Activated CD4-positive, CD25-positive, alpha-beta regulatory T cell treated with anti-CD3 and anti-CD28 coated beads, Interleukin-2, amount 50 U/mL, for 24 hours (primary cell): ENCODE measurements around the gene SLC25A38.
"Not testable (repeated sequence)": the region's sequence is repeated elsewhere in the genome, so short reads cannot be mapped to it uniquely, and the experiment has no call there.

Source experiments
- ATAC-seq, 2 donors: fragments of 150-1000 bp; cut with Tn5 transposase; one replicate each; pipeline ENCODE4 v1.10.0; 2021; ENCODE audit warnings: mild to moderate bottlenecking in 1 of 2, moderate library complexity in 1 of 2

SLC25A38 gene, protein sequence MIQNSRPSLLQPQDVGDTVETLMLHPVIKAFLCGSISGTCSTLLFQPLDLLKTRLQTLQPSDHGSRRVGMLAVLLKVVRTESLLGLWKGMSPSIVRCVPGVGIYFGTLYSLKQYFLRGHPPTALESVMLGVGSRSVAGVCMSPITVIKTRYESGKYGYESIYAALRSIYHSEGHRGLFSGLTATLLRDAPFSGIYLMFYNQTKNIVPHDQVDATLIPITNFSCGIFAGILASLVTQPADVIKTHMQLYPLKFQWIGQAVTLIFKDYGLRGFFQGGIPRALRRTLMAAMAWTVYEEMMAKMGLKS

DNA sequence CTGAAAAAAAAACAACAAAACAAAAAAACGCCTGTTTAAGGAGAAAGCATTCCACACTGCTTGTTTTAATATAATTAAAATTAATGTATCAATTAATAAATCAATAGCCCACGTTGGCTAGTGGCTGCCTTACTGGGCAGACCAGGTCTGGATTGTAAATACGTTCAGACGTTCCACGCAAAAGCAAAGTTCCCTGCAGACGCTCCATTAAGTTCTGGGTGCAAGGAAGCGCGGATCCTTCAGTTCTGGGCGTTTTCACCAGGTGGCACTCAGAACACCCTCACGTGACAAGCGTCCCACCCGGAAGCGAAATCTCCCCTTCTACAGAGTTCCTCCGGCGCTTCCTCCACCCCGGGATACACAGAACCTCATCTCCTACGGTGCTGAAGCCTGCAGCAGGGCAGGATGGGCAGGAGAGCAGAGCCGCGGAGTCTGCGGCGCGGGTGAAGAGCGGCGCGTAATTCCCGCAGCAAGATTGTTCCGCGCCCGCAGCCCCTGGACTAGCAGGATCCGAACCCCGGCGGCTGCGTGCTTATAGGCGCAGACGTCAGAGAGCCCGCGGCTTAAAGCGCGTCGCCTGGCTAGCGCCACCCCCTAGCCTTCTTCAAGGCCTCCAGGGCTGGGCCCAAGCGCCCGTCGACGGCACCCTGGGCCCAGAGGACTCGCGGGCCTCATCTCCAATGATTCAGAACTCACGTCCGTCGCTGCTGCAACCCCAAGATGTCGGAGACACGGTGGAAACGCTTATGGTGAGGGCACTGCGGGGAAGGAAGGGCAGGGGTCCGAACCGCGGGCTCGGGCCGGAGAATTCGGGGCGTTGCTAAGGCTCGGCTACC, at the start of gene SLC25A38:
TSS of gene SLC25A38 (plus strand) at position 326 of the 836 bp plus-strand sequence. CDS start at position 681, 355 bp downstream.
- peak; percentile 83 to 87 for ATAC-seq

DNA sequence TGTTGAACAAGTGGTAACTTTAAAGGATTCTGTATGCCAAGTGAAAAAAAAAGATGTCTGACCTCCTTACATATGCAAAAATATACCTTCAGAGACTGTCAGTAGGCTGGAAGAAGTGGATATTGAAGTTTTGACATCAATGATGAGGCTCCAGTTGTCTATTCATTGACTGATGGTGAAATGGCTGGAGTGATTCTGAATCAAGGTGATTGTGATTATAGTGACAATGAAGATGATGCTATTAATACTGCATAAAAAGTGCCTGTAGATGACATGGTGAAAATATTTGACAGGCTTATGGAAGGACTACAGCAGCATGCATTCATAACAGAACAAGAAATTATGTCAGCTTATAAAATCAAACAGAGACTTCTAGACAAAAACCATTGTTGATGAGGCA, 49.6 kb upstream of the SLC25A38 start:
- peak; percentile 6 to 21 for ATAC-seq

DNA sequence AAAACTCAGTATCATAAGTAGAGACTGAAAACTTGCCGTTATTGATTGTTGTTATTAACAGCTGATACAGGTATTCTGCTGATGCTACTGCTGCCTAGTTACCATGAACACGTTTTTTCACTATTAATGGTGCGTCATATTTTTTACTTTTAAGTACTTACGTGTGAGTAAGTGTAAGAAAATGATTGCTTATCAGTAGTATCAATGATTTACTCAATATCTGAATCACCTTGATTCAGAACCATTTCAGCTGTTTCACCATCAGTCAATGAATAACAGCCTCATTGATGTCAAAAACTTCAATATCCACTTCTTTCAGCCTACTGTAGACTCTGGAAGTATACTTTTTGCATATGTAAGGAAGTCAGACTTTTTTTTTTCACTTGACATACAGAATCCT, 49.0 kb upstream of the SLC25A38 start:
- peak; percentile 58 to 70 for ATAC-seq

DNA sequence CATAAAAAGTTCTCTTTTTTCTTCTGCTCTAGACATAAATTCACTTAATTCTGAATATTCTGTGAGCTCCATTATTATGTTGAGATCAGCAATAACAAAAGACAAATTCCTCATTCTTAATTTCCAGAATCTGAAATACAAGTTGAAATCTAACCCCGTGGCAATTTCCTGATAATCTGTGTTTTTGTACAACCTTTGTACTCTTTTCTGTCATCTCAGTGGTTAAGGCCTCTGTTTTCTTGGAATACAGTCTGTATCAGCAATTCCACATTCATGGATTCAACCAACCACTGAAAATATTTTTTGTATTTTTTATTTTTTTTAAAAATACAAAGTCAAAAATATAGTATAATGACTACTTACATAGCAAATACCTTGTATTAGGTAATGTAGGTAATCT, 45.0 kb upstream of the SLC25A38 start:
- ATAC-seq, result no peak

DNA sequence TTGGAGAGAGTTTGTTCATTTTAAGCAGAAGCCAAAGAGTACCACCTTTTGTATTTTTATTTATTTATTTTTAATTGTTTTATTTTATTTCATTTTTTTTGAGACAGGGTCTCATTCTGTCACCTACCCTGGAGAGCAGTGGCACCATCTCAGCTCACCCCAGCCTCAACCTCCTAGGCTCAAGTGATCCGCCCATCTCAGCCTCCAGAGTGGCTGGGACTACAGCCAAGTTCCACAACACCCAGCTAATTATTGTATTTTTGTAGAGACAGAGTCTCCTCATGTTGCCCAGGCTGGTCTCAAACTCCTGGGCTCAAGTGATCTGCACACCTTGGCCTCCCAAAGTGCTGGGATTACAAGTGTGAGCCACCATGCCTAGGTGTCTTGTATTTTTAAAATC, 44.1 kb upstream of the SLC25A38 start:
- ATAC-seq, result no peak

DNA sequence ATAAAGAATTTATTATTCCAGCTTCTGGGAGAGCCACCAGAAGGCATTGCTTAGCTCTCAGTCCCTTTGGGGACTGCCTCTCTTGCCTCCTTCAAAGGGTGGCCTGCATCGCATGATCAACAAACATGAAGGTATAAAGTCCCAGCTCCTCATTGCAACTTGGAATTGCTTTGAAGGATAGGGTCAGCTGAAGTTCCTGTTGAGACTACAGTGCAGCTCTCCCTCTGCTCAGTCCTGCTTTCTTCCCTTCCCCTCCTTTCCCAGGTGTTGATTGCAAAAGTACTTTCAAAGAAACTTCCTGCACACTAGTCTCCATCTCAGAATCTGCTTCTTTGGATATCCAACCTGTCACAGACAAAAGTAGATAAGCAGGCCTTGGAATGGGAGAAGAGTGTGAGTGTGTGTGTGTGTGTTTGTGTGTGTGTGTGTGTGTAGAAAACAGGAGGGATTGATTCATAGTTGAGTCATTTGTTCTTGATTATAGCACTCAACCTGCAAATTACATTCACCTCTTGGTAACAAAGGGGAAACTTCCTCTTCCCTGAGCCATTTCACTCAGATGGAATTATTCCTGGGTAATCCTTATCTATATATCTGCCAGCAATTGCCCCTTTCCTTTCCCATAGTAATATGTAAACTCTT, 40.0 kb upstream of the SLC25A38 start:
- no peak for ATAC-seq

DNA sequence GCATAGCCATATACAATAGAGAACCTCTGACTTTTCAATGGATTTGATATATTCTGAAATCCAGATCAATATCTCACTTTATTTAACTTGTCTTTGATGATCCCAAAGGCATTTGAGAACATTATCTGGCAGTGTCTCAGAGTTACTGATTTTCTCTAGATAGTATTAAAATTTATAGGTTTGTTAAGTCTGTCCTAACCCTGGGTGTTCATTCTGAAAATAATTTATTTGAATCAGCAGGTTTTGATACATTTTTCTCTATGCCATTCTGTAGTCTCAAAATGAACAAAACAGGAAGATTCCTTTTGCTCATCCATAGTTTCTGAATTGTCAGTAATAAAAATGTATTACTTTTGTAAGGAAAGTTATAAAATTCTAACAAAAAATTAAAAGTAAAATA, 39.4 kb upstream of the SLC25A38 start:
- ATAC-seq, result no peak

DNA sequence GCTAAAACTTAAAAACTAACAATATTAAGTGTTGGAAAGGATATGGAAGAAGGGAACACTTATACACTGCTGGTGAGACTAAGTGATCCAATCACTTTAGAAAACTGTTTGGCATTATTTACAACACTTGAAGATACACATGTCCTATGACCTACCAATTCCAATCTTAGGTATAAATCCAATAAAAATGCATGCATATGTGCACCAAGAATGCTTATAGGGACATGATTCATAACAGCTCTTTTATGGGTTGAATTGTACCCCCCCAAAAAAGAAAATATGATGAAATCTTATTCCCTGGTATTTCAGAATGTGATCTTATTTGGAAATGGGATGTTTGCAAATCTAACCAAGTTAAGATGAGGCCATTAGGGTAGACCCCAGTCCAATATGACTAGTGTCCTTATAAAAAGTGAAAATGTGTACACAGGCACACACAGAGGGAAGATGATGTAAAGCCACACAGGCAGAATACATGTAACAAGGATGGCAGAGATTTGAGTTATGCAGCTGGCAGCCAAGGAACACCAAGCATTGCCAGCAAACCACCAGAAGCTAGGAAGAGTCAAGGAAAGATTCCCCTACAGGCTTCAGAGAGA, 38.3 kb upstream of the SLC25A38 start:
- ATAC-seq, result no peak

DNA sequence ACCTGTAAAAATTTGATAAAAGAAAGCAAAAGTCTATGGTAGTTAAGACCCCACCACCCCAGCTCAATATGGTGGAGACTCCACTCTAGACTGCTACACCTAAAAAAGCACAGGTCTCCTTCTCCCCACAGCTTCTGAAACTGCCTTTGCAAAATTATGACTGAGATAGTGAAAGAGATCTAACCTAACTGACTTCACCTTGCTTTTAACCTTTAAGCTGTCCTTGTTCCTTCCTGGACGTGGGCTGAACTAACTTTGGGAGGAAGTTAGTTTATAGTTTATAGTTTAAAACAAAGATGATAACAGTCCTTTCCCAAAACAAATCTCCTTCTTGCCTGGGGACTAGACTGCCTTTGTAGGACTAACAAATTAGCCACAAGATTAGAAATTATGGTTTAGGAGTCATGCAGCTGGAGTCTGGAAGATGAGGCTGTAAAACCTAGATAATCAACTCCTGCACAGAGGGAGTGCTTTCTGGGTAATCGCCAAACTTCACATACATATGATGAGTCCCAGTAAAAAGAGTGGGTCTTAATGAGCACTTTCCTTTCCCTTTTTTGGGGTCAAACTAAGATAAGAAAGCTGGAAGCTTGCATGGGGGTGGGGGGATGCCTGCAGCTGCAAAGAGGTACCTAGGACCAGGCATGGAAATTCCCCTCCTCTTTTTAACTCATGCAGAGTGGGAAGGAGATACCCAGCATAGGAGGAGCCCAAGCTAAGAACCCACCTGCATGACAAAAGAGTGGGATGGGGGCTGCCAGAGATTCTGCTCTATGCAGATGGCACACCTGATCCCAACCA, 36.2 kb upstream of the SLC25A38 start:
- peak; percentile 73 to 76 for ATAC-seq

DNA sequence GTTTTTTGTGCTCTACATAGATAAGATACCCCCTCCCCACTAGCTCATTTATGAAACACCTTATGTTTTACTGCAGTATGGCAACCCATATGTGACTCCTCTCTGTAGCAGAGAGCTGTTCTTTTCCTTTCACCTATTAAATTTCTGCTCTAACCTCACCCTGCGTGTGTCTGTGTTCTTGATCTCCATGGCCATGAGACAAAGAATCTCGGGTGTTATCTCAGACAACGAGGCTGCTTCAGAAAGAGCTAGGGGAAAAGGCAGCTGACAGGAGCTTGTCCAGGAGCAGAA, 35.6 kb upstream of the SLC25A38 start:
- ATAC-seq, result no peak

DNA sequence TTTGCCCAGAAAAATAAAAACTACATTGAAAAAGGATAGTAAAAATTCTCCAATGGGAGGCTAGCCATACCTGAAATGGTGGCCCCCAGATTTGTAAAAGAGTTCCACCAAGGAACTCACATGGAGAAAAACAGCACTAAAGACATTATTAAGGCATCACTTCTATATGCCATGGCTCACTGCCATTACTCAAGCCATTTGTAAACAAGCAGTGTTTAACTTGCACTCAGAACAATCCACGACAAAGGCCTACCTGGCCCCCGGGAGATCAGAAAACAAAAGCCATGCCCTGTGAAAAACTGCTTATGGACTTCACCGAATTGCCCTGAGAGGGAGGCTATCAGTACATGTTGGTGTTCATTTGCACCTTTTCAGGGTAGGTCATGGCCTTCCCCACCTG, 34.1 kb upstream of the SLC25A38 start:
- ATAC-seq, result no peak

DNA sequence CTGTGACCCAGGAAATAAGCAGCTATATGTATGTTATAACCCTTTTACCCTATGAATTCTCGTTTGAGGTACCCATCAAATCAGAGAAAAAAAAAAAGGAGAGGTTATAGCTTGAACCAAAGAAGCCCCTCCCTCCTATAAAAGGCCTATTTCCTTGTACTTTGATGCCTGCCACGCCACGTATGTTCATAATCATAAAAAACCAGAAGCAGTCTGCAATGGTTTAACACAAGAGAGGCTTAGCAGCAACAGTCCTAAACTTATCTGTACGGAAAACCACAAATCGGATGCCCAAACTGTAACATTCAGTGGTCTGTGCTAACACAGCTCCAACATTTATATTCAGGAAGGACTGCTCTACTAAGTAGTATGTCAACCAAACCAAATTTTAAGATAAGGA, 32.5 kb upstream of the SLC25A38 start:
- no peak for ATAC-seq

DNA sequence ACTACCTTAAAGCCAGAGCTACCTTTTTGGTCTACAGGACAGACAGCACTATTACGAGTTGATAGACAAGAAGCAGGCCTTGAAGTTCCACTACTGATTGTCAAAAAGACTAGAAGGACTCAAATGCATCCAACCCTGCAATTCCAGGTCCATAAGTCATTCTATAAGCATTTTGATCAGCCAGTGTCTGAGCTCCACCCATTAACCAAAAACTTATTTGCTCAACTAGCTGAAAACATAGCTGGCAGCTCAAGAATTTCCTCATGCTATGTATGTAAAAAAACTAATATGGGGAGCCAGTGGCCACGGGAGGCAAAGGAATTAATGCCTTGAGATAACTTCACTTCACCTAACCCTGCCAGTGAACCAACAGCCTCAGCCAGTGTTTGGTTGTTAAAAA, 32.0 kb upstream of the SLC25A38 start:
- ATAC-seq, result not testable (repeated sequence)

DNA sequence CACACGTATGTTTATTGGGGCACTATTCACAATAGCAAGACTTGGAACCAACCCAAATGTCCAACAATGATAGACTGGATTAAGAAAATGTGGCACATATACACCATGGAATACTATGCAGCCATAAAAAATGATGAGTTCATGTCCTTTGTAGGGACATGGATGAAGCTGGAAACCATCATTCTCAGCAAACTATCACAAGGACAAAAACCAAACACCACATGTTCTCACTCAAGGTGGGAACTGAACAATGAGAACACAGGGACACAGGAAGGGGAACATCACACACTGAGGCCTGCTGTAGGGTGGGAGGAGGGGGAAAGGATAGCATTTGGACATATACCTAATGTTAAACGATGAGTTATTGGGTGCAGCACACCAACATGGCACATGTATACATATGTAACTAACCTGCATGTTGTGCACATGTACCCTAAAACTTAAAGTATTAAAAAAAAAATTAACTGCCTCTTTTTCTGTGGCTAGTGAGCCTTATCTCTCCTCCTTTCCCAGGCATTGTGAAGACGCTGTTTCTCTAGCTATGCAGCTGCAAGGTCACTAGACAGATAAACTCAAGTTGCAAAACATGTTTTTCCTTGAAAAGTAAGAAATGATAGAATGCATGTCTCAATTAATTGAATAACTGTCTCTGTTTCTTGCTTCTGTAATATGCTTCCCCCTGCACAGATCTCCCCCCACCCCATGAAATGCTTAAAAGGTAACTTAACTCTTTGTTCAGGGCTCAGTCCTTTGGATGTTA, 29.8 kb upstream of the SLC25A38 start:
- not testable (repeated sequence) for ATAC-seq

DNA sequence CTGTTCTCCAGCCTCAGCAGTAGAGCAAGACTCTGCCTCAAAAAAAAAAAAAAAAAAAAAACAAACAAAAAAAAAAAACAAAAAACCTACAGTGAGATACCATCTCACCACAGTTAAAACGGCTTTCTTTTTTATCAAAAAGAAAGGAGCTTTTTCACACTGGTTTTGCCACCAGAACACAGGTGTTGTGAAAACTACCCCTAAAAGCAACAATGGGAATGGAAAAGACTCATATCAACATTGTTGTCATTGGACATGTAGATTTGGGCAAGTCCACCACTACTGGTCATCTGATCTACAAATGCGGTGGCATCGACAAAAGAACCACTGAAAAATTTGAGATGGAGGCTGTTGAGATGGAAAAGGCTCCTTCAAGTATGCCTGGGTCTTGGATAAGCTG, 24.8 kb upstream of the SLC25A38 start:
- ATAC-seq, result no peak

DNA sequence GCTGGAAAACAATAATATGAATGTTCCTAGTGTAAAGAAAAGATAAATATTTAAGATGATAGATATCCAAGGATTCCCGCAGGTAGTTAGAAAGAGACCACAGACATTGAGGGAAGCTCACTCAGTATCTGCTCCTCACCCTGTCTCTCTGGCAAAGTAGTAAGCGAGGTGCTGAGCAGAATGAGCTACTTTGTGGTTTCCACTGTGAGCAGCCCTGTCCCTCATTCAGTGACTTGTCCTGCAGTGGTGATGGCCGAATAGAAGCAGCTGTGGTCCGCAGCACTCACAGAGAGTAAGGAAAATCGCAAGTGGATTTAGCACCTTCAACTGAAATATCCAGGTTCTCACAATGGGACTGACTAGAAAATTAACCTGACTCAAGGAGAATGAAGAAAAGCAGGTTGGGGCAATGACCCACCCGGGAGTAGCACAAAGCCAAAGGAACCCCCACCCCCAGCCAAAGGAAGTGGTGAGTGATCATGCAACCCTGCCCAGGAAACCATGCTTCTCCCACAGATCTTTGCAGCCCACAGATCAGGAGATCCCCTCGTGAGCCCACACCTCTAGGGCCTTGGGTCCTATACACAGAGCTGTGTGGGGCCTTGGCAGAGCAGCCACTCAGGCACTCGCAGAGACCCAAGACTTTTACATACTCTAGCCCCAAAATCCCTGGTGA, 21.8 kb upstream of the SLC25A38 start:
- peak; percentile 80 to 83 for ATAC-seq

DNA sequence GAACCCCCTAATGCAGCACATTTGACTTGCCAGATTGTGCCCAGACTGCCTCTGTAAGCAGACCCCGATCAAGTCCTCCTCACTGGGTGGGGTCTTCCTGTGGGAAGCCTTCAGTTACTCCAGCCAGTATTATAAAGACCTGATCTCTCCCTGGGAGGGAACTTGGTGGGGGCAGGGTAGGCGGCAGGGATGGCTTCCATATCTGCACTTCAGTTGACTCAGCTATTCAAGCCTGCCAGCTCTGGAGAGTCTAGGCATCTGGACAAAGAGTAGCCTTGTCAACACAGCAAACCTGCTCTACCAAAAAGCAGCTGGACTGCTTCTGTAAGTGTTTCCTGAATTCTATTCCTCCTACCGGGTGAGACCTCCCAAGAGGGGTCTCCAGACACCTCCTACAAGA, 21.0 kb upstream of the SLC25A38 start:
- no peak for ATAC-seq

DNA sequence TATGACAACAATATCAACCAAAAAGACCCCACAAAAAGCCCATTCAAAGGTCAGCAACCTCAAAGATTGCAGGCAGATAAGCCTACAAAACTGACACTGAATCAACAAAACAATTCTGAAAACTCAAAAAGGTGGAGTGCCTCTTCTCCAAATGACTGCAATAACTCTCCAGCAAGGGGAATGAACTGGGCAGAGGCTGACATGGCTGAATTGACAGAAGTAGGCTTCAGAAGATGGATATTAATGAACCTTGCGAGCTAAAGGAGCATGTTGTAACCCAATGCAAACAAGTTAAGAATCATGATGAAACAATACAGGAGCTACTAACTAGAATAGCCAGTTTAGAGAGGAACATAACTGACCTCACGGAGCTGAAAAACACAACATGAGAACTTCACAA, 20.4 kb upstream of the SLC25A38 start:
- no peak for ATAC-seq

DNA sequence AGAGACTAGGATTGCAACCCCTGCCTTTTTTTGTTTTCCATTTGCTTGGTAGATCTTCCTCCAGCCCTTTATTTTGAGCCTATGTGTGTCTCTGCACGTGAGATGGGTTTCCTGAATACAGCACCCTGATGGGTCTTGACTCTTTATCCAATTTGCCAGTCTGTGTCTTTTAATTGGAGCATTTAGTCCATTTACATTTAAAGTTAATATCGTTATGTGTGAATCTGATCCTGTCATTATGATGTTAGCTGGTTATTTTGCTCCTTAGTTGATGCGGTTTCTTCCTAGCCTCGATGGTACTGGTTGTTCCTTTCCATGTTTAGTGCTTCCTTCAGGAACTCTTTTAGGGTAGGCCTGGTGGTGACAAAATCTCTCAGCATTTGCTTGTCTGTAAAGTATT, 12.7 kb upstream of the SLC25A38 start:
- ATAC-seq, result not testable (repeated sequence)

DNA sequence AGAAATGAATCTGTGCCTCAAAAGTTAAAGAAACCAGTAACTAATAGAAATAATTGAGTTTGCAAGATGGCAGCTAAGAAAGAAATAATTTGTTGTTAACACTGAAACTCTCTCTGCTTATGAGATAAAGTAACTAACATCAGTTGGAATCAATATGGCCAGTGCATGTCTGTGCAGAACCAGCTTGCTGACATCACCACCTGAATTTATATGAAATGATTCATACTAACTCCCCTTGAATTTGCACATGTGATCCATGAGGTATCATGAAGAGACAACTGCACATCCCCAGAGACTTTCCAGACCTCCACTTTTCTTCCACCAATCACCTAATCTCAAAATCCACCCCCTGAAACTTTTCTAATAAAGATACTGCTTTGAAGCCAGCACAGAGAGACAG, 10.3 kb upstream of the SLC25A38 start:
- ATAC-seq, result no peak

DNA sequence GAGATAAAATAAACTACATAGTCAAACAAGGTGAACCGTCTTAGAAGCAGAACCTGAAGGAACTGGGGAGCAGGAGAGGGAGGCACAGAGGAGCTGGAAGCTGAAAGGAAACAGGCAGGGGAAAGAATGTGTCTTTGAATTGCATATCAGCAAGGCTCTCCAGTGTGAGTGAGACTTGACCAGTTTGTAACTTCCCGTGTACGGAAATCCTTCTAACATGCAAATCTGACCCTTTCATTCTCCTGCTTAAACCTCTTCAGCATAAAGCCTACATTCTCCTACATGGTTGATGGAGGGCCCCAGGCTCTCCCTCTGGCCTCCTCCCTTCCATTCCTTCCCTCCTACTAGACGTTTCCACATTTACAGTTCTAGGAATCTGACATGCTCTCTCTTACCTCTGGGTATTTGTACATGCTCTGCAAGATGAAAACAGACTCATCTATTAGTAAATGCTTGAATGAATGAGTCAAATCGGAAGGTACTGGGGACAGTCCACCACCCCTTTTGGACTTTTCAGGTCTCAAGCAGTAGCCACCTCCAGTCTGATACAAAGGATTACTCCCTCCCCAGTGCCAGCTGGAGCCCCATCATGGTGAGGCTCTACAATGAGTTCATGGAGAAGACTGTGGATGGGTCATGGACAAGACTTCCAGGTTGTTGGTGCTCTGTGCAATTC, 6.1 kb upstream of the SLC25A38 start:
- ATAC-seq, result no peak
